HG02610 (cell line): ENCODE measurements around the gene DDX18.
A peak's percentile ranks its signal among the peaks of the same experiment; 100 is the strongest.
"Not testable (repeated sequence)": the region's sequence is repeated elsewhere in the genome, so short reads cannot be mapped to it uniquely, and the experiment has no call there.

Source experiments
- ATAC-seq: cut with Tn5 transposase; IDR thresholded peaks from one replicate; pipeline ENCODE4 v1.9.1; 2021; ENCODE audit warnings: mild to moderate bottlenecking, moderate library complexity; ENCODE audit not compliant: unreplicated experiment

DDX18 gene

DNA sequence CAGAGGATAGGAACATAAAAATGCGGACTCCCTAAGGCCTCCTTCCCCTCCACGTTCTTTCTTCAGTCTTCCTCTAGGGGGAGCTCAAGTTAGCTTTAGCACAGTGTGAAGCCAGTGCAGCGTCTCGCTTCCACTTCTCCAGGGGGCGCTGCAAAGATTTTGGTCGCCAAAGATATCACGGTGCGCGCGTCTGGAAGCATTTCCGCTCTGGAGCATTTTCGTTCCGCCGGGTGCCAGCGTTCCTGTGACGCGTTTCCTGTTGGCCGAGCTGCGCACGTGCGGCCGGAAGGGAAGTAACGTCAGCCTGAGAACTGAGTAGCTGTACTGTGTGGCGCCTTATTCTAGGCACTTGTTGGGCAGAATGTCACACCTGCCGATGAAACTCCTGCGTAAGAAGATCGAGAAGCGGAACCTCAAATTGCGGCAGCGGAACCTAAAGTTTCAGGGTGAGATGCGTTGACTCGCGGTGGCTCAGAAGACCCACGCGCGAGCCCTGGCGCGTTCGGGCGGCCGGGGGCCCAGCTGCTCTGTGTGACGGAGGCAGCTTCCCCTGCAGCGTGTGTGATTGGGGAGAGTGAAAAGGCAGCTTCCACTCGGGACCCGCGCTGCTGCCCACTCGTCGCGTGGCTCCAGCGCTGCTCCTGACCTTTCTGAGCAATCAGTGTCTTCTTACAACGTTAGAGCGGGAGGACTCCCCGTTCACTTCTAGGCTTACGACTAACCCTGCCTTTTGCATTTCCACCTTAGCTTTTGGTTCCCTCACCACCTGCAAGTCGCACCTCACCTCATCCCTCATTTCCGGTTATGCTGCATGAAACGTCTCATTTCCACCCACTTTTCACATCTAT, at the start of gene DDX18:
TSS of gene DDX18 (plus strand) at position 275 of the 848 bp plus-strand sequence. CDS start at position 362, 87 bp downstream.
- ATAC-seq, result peak; percentile 96

DNA sequence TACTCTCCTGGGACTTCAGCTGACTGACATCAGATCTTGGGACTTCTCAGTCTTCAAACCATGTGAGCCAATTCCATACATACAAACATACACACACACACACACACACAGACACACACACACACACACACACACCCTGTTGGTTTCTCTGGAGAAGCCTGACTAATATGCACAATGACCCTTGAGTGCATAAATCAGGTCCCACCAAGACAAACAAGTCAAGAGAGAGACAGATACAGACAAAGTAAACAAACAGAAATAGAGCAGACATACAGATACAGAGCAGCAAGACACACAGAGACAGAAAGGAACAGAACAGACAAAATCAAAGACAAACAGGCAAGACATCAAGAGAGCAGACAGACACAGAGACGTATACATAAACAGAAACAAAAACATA, 43.8 kb upstream of the DDX18 start:
- ATAC-seq, result no peak

DNA sequence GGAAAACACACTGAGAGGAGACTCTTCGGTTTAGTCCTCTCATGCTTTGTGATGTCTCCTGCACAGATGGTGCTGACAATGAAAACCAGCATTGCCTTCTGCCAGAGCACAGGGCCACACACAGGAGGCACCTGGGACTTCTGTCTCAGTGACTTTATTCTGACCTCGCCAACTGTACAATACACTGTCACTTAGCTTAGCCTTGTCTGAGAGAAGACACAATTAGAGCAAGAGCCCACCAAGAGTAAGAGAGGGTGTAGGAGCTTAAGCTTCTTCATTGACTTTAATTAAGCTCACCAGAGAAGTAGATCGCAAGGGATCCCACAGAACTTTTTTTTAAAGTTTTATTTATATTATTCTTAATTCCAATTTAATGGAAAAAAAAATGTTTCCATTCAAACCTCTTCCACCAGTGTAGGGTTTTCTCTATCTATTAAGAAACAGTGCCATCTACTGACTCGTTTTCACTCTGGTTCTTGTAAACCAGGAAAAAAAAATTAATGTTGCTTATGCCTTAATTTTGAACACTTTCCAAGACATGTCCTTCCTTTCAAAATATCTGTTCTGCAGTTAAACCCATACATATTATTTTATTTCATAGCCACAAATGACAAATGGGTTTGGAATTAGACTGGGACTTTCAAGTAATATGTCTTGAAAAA, 42.4 kb upstream of the DDX18 start:
- no peak for ATAC-seq

GRCh38 chr2:117774716-117775115, 39.8 kb upstream of the DDX18 start:
- ATAC-seq, result no peak

- no peak for ATAC-seq
Measured at GRCh38 chr2:117775703-117776219, 38.7 kb upstream of the DDX18 start.

- ATAC-seq, result no peak
Measured at GRCh38 chr2:117776888-117777287, 37.6 kb upstream of the DDX18 start.

GRCh38 chr2:117785740-117786139, 28.8 kb upstream of the DDX18 start:
- peak; percentile 79 for ATAC-seq

DNA sequence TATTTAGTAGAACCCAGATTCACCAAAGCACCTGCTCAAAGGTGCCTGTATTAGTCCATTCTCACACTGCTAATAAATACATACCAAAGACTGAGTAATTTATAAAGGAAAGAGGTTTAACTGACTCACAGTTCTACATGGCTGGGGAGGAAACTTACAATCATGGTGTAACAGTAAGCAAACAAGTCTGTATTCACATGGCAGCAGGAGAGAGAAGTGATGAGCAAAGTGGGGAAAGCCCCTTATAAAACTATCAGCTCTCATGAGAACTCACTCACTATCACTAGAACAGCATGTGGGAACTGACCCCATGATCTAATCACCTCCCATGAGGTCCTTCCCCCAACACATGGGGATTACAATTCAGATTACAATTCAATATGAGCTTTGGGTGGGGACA, 28.0 kb upstream of the DDX18 start:
- no peak for ATAC-seq

DNA sequence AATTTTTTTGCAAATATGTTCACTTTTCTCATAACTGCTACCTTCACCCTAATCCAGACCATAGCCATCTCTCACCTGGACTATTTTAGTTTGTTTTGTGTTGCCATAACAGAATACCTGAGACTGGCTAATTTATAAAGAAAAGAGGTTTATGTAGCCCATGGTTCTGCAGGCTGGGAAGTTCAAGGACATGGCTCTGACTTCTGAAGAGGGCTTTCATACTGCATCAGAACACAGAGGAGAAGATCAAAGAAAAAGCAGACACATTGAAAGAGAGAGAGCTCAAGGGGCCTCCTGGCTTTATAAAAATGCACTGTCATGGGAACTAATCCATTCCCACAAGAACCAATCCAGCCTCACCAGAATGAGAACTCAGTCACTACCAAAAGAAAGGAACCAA, 25.0 kb upstream of the DDX18 start:
- ATAC-seq, result no peak

- ATAC-seq, result no peak
Measured at GRCh38 chr2:117794668-117795067, 19.8 kb upstream of the DDX18 start.

DNA sequence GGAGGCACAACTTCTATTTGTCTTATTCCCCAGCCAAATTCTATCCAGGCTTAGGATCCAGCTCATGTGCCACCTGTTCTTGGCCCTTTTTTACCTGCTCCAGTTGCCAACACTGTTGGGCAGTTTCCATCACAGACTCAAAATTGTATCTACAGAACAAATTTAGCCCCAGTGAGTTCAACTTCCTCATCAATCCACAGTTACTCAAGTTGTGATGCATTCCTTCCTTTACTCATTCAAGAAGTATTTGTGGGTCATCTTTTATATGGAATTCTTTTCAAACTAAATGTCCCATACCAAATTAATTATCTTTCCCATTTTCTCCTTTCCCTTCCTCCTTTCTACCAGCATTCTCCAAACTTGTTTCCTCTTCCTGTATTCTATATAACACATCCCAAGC, 12.7 kb upstream of the DDX18 start:
- no peak for ATAC-seq

DNA sequence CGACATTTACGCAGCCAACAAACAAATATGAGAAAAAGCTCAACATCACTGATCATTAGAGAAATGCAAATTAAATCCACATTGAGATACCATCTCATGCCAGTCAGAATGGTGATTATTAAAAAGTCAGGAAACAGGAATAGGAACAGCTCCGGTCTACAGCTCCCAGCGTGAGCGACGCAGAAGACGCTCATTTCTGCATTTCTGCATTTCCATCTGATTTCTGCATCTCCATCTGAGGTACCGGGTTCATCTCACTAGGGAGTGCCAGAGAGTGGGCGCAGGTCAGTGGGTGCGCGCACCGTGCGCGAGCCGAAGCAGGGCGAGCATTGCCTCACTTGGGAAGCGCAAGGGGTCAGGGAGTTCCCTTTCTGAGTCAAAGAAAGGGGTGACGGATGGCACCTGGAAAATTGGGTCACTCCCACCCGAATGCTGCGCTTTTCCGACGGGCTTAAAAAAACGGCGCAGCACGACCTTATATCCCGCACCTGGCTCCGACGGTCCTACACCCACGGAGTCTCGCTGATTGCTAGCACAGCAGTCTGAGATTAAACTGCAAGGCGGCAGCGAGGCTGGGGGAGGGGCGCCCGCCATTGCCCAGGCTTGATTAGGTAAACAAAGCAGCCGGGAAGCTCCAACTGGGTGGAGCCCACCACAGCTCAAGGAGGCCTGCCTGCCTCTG, 10.7 kb upstream of the DDX18 start:
- not testable (repeated sequence) for ATAC-seq

- ATAC-seq, result no peak
Measured at GRCh38 chr2:117812443-117812842, 2.0 kb upstream of the DDX18 start.

- no peak for ATAC-seq
Measured at GRCh38 chr2:117815946-117816345, 1.5 kb downstream of the DDX18 start.

- ATAC-seq, result no peak
Measured at GRCh38 chr2:117818921-117819320, 4.4 kb downstream of the DDX18 start.

GRCh38 chr2:117820444-117820843, 6.0 kb downstream of the DDX18 start:
- ATAC-seq, result peak; percentile 88

- no peak for ATAC-seq
Measured at GRCh38 chr2:117825437-117825836, 10.9 kb downstream of the DDX18 start.

DNA sequence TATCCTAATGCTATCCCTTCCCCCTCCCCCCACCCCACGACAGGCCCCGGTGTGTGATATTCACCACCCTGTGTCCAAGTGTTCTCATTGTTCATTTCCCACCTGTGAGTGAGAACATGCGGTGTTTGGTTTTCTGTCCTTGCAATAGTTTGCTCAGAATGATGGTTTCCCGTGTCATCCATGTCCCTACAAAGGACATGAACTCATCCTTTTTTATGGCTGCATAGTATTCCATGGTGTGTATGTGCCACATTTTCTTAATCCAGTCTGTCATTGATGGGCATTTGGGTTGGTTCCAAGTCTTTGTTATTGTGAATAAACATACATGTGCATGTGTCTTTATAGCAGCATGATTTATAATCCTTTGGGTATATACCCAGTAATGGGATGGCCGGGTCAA, 13.0 kb downstream of the DDX18 start:
- not testable (repeated sequence) for ATAC-seq

GRCh38 chr2:117828870-117829269, 14.4 kb downstream of the DDX18 start:
- ATAC-seq, result no peak

- no peak for ATAC-seq
Measured at GRCh38 chr2:117832332-117832731, 17.8 kb downstream of the DDX18 start.

DNA sequence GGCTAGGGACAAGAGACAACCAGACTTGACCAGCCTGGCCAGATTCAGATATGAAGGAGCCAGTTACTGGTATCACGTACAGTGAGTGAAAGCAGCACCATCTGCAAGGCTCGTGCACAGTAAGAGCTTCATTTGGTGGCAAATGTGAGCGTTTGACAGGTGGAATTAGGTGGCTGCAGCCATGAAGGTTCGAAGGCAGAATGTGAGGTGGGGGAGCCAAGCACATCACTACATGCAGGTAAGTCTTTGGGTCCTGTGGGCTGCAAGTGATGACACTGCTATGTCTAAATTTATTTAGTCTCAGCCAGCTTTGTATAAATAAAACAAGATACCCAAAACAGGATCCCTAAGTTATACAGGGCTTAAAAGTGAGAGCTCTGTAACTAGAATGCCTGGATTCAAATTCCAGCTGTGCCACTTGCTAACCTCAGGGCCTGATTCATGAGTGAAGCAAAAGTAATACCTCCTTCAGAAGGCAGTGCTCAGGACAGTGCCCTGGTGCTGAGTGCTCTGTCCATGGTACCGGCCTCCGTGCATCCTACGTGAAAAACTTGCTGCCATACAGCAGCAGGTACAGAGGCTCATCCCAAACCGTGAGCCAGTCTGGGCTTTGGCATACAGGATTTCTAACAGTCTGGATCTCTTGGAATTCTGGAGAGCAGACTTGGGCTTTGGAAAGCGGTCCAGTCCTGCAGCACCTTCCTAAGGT, 18.6 kb downstream of the DDX18 start:
- ATAC-seq, result no peak
